CMK (cell line): ENCODE data around the gene SETDB2.

Source experiments
- DNase-seq: peaks from one replicate; pipeline ENCODE4 v3.0.0-alpha.2; 2010; ENCODE audit warnings: low read depth

The SETDB2 gene

DNA sequence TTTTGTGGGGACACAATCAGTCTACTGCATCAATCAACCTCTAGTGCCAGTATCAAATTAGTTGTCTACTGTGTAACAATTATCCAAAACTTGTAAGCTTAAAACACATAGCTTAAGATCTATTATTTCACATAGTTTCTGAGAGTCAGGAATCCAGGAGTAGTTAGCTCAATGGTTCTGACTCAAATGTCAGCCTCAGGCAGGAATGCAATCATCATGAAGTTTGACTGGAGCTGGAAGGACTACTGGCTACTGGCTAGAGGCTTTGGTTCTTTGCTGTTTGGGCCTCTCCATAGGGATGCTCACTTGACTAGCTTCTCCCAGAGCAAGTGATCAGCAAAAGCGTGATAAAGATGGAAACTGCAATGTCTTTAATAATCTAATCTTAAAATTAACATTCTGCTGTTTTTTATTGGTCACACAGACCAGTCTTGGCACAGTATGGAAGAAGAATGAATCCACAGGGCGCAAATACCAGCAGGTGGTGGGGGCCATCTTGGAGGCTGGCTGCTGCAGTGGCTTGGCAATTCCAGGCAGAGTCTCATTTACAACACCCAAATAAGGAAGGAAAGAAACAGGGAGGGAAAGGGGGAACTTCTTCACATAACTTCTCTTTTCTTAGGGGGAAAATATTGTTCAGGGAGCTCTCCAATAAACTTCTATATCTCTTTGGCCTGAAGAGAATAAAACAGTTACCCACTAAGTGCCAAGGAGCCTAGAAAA, 15.9 kb upstream of the SETDB2 start:
- DNase-seq, result no peak

DNA sequence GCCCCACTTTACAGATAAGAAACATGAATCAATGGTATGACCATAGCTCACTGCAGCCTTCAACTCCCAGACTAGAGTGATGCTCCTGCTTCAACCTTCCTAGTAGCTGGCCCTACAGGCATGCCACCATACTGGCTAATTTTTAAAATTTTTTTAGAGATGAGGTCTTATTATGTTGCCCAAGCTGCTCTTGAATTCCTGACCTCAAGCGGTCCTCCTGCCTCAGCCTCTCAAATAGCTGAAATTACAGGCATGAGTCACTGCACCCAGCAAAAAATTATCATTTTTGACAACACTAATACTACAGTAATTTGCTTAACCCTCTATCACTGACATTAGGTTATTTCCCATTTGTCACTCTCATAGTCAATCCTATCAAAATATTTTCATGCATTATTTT, 15.0 kb upstream of the SETDB2 start:
- DNase-seq, result no peak

- DNase-seq, result no peak
Observed at GRCh38 chr13:49435992-49436391, 8.1 kb upstream of the SETDB2 start.

GRCh38 chr13:49436890-49437289, 7.2 kb upstream of the SETDB2 start:
- DNase-seq, result no peak

- no peak for DNase-seq
Observed at GRCh38 chr13:49437705-49438104, 6.4 kb upstream of the SETDB2 start.

- no peak for DNase-seq
Observed at GRCh38 chr13:49439609-49440008, 4.5 kb upstream of the SETDB2 start.

DNA sequence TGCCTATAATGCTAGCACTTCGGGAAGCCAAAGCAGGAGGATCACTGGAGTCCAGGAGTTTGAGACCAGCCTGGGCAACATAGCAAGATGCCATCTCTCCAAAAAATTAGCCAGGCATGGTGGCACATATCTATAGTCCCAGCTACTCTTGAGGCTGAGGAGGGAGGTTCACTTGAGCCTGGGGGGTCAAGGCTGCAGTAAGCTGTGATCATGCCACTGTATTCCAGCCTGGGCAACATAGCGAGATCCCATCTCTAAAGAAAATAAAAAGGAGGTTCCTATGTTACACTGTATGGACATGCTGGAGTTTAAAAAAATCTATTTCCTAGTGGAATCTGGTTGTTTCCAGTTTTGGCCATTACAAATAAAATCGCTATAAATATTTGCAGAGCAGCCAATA, 2.8 kb upstream of the SETDB2 start:
- DNase-seq, result no peak

- DNase-seq, result no peak
Observed at GRCh38 chr13:49441846-49442245, 2.2 kb upstream of the SETDB2 start.

DNA sequence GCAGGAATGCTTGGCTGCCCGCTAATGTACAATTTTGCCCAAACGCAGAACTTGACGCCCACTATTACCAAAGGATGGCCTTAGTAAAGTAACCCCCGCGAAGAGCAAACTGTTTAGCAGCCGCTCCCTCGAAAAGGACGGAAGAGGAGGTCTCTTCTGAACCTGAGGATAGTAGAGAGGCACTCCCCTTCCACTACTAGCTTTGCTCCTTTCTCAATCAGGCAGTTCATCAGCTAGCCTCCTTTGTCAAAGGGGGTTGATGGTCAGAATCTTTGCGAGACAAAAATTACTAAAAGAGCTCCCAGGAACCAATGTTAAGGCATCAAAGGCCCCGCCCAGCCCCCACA, 744 bp upstream of the SETDB2 start:
- peak; percentile 45 for DNase-seq

DNA sequence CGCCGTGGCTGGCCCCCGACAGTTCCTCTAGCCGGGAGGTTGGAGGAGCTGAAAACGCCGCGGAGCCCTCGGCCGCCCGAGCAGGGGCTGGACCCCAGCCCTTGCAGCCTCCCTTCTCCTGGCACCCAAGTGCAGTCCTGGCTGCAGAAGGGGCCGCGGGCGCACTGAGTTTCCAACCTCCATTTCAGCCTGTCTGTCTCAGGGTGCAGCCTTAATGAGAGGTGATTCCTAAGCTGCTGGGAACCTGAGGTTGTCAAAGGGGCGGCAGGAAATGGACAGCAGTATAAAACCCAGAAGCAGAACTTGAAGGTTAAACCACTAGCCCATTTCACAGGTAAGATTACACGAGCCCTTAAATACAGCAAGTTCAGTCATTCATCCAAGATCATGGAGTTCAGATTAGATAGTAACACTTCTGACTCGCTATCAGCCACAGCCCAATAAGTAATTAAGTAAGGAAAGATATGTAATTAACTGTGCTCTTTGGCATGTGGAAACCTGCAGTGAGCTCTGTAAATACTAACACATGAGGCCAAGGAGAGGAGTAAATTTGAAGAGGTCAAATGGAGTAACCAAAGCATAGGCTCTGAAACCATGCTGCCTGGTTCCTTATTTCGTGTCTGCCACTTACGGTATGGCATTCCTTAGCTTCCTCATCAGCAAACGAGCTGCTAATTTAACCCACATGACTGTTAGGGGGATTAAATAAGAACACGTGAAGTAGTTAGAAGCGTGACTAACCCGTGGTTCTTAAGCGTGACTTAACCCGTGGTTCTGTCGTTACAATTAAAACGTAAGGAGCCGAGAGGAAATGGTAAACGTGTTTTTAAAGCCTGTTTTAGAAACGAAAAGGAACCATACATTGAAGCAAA, 686 bp downstream of the SETDB2 start:
- DNase-seq, result peak; percentile 76

DNA sequence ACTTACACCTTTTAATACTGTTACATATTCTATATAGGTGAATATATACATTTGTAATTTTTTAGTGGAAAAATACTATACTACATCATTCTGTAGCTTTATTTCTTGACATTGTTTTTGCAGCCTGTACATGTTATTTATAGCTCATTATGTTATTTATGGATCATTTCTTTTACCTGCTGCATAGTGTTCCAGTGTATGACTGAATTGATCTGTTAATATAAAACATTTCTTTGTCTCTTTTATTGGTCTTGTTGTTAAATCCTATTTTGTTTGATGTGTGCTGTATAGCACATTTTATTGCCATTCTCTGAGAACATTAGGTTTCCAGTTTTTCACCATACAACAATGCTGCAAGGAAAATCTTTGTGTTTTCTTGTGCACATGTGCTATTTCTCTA, 2.4 kb downstream of the SETDB2 start:
- DNase-seq, result no peak

DNA sequence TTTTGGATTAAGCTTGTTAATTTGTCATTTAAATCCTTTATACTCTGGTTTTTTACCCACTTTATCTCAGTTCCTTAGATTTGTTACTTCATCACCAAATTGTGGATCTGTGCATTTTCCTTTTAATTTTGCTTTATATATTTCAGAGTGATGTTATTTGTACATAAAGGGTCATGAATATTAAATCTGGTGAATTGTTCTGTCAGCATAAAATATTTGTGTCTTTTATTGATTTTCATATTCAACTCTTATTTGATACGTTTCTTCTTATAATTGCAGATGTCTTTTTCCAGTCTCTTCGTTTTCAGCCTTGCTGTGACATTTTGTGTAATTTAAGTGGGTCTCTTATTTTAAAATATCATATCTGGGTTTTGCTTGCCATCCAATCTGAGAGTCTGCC, 4.7 kb downstream of the SETDB2 start:
- no peak for DNase-seq

DNA sequence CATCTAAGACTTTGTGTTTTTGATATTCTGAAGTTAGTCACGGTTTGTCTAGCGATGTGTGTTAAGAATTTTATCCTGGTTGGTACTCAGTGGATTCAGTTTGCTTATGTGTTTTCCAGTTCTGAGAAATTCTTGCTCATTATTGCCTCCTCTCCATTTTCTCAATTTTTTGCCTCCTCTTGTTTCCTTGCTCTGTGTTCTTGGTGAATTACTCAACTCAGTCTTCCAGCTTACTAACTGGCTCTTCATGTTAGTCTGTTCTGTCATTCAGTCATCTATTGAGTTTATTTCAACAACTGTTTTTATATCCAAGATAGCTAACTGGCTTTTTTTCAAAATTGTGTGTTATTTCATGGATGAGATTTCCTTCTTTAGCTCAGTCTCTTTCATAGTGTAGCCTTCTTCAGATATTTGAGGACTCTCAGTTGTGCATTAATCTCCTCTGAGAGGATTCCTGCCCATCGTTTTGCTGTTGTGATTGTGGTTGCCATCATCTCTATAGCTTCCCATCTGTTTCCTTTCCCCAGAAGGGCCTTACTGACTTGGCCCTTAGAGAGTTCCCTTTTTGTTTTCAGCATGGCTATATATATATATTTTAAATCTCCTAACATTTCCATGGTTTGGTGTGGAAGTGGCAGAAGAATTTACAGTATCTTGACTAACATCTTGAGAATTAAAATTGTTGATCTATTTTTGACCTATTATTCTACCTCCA, 6.2 kb downstream of the SETDB2 start:
- peak; percentile 49 for DNase-seq

- DNase-seq, result no peak
Observed at GRCh38 chr13:49452725-49453457, 8.8 kb downstream of the SETDB2 start.

GRCh38 chr13:49453465-49453864, 9.4 kb downstream of the SETDB2 start:
- DNase-seq, result no peak

GRCh38 chr13:49454388-49455006, 10.4 kb downstream of the SETDB2 start:
- no peak for DNase-seq

DNA sequence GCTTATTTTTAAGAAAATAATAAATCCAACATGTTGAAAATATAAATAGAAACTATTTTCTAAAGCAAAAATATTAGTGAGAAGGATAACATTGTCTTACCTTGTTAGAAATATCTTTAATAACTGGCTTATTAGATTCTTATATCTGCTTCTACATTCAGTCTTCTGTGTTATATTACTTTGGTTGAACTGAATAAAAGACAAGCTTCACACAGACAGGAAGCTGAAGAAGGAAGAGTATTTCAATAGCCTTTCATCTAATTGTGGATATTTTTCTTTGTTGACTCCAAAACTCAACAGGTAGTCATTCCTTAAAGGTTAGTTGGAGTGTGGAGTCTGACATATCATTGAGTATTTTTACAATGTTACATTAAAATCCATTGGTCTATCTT, 10.9 kb downstream of the SETDB2 start:
- no peak for DNase-seq

DNA sequence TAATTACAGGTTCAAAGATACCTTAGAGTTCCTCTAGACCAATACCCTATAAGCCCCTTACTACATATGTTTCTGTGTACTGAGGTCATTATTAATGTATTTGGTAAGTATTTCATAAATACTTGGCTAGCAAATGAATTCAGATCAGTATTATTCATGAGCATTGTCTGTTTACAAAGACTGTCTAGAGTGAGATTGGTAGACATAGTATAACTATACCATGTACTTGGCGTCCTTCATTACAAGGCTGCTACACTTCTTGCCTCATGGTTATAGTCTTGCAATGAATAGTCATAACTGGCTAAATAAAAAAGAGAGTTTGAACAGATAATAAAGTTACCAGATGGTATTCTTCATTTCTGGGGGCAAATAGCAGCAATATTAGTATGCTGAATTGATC, 12.1 kb downstream of the SETDB2 start:
- DNase-seq, result no peak

DNA sequence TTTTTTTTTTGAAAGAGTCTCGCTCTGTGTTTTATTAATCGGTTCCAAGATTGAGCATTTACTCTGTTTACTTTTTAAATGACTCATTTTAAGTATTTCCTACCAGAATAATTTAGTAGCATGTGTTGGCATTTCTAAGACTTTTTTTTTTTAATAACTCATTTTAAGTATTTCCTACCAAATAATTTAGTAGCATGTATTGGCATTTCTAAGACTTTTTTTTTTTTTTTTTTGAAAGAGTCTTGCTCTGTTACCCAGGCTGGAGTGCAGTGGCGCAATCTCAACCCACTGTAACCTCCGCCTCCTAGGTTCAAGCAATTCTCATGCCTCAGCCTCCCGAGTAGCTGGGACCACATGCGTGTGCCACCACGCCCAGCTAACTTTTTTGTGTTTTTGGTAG, 13.1 kb downstream of the SETDB2 start:
- no peak for DNase-seq

- no peak for DNase-seq
Observed at GRCh38 chr13:49459580-49459979, 15.5 kb downstream of the SETDB2 start.

DNA sequence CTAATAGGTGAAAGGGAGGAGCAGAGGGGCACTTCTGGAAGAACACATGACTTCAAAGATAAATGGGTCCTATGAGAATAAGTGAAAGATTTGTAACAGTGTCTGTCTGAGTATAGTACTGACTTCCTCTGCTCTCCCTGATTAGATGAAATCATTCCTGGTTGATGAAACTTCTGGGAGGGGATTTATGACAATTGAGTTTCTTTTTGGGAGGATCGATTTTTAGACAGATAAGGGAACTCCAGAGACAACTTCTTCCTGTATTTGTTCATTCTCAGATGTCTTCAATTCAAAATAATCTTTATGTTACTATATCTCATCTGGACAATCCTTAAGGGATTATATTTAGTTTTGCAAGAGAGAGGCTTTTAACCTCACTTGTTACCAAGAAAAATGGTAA, 20.0 kb downstream of the SETDB2 start:
- no peak for DNase-seq
